Epithelial cell of prostate (primary cell): Measurements from ENCODE around the gene ZNF117.
"Not testable (repeated sequence)": the region's sequence is repeated elsewhere in the genome, so short reads cannot be mapped to it uniquely, and the experiment has no call there.

Source experiments
- DNase-seq: peaks from one replicate; pipeline ENCODE4 v3.0.0-alpha.2; 2011; ENCODE audit warnings: low read depth, low spot score
- H3K27ac ChIP-seq: fragments of 450-650 bp; 2 replicates; pipeline ENCODE4 v1.5.1; 2017; ENCODE audit warnings: mild to moderate bottlenecking

Gene ZNF117

GRCh38 chr7:64990936-64991335 lies at the start of gene ZNF117:
TSS of gene ZNF117 (minus strand) at chr7:64991036.
- H3K27ac ChIP-seq, result peak within 1 kb of the TSS; percentile 11
- DNase-seq, result no peak

- peak overlapping the region; percentile 46 for H3K27ac ChIP-seq
- DNase-seq, result not testable (repeated sequence)
Observed at GRCh38 chr7:65038767-65039166, 47.9 kb upstream of the ZNF117 start.

GRCh38 chr7:65037740-65038688 lies 47.2 kb upstream of the ZNF117 start:
- peak; percentile 60 for DNase-seq
- peak overlapping the region; percentile 46 for H3K27ac ChIP-seq

- not testable (repeated sequence) for DNase-seq
Observed at GRCh38 chr7:65036526-65036925, 45.7 kb upstream of the ZNF117 start.

GRCh38 chr7:65035469-65035868 lies 44.6 kb upstream of the ZNF117 start:
- not testable (repeated sequence) for DNase-seq, H3K27ac ChIP-seq

More at GRCh38 chr7:65036526-65036925, 45.7 kb upstream of the ZNF117 start:
- not testable (repeated sequence) for H3K27ac ChIP-seq

GRCh38 chr7:65034120-65034782 lies 43.4 kb upstream of the ZNF117 start:
- H3K27ac ChIP-seq, DNase-seq: not testable (repeated sequence)

- not testable (repeated sequence) for DNase-seq, H3K27ac ChIP-seq
Observed at GRCh38 chr7:65033391-65033790, 42.6 kb upstream of the ZNF117 start.

- H3K27ac ChIP-seq, DNase-seq: not testable (repeated sequence)
Observed at GRCh38 chr7:65025023-65025422, 34.2 kb upstream of the ZNF117 start.

GRCh38 chr7:65020978-65021377 lies 30.1 kb upstream of the ZNF117 start:
- H3K27ac ChIP-seq, DNase-seq: not testable (repeated sequence)

- not testable (repeated sequence) for H3K27ac ChIP-seq, DNase-seq
Observed at GRCh38 chr7:65009881-65010280, 19.0 kb upstream of the ZNF117 start.

GRCh38 chr7:65009394-65009793 lies 18.6 kb upstream of the ZNF117 start:
- not testable (repeated sequence) for H3K27ac ChIP-seq, DNase-seq

- DNase-seq, result not testable (repeated sequence)
- peak overlapping the region; percentile 63 for H3K27ac ChIP-seq
Observed at GRCh38 chr7:65007036-65007435, 16.2 kb upstream of the ZNF117 start.

- DNase-seq, result peak; percentile 66
- H3K27ac ChIP-seq, result peak within 1 kb of the TSS; percentile 63
Observed at GRCh38 chr7:65006094-65006992, 15.5 kb upstream of the ZNF117 start, which contains the start of gene ERV3-1. TSS of gene ERV3-1 (minus strand) at chr7:65006687. CDS start at chr7:64993026, 13,661 bp downstream.

- no peak for DNase-seq
- H3K27ac ChIP-seq, result no peak overlapping the region
Observed at GRCh38 chr7:65004575-65004974, 13.7 kb upstream of the ZNF117 start.

GRCh38 chr7:65002972-65003585 lies 12.2 kb upstream of the ZNF117 start:
- no peak overlapping the region for H3K27ac ChIP-seq

GRCh38 chr7:65001291-65001814 lies 10.5 kb upstream of the ZNF117 start:
- DNase-seq, result no peak
- peak overlapping the region; percentile 98 for H3K27ac ChIP-seq

More at GRCh38 chr7:65002972-65003585, 12.2 kb upstream of the ZNF117 start:
- no peak for DNase-seq

- peak overlapping the region; percentile 98 for H3K27ac ChIP-seq
- DNase-seq, result peak; percentile 94
Observed at GRCh38 chr7:64999165-65000004, 8.5 kb upstream of the ZNF117 start.

- peak overlapping the region; percentile 98 for H3K27ac ChIP-seq
- DNase-seq, result no peak
Observed at GRCh38 chr7:64998865-64999164, 8.0 kb upstream of the ZNF117 start.
